Pancreas (tissue), 10 donors: Measurements from ENCODE around the gene LRRC32. TPM values are rescaled to one million over a fixed set of nuclear protein-coding genes. Genes with fewer than 3 reads are reported as not detected.

Source experiments
- ATAC-seq, 4 donors: fragments of 200-7000 bp; cut with Tn5 transposase; one replicate each; pipeline versions ENCODE4 v1.8.0 to v1.9.1; 2020; ENCODE audit warnings: mild to moderate bottlenecking in 4 of 4, moderate library complexity in 4 of 4
- DNase-seq, 6 donors: peaks; one replicate each; pipeline ENCODE4 v3.0.0-alpha.2; 2020
- FAIRE-seq: peaks from 2 replicates; lab custom pipeline; 2012; peaks lifted over from hg19 to GRCh38; lab: Jason Lieb, UNC
- H3K27ac ChIP-seq, 4 donors: fragments of 200-600 bp; sonication (generic); 1 replicate in 3 of 4; 2 replicates in 1 of 4; pipeline versions ENCODE4 v1.5.0 to v1.8.0; 2020
- H3K27me3 ChIP-seq, 4 donors: fragments of 200-600 bp; one replicate each; pipeline ENCODE4 v1.8.0; 2021
- H3K36me3 ChIP-seq, 3 donors: fragments of 200-600 bp; sonication (generic) in 1 of 3; one replicate each; pipeline versions ENCODE4 v1.5.0 to v1.8.0; 2020 to 2021
- H3K4me1 ChIP-seq, 3 donors: fragments of 200-600 bp; one replicate each; pipeline ENCODE4 v1.8.0; 2021
- H3K4me3 ChIP-seq, 4 donors: fragments of 200-600 bp; sonication (generic) in 2 of 4; one replicate each; pipeline versions ENCODE4 v1.5.0 to v1.8.0; 2020 to 2021
- H3K9me3 ChIP-seq, 4 donors: fragments of 200-600 bp; one replicate each; pipeline ENCODE4 v1.8.0; 2021
- WGBS, 2 donors: extraction: QIAGEN DNeasy Blood & Tissue Kit; methylation state at CpG; one replicate each; pipeline ENCODE4 v1.1.7; 2013; 5-methylcytosine and 5-hydroxymethylcytosine counted together
- intact Hi-C, 3 donors: fragments of 100-400 bp; cut with DNase I; formaldehyde crosslinking; loops; one replicate each; pipeline versions ENCODE4 v1.11.1 to v1.14.2; 2022
- polyA plus RNA-seq, 2 donors: library from polyadenylated mRNA; stranded (reverse); fragments of 200-250 nt; gene quantifications; one replicate each; pipeline ENCODE4 v1.2.3, GENCODE V29; 2013
- total RNA-seq, 6 donors: library from RNA; stranded (reverse); fragmentation: NEBNext Ultra II Directional in 4 of 6; extraction: Animal tissue kit (Norgen Biotek cat#: 25700) in 4 of 6; gene quantifications; one replicate each; pipeline versions ENCODE4 v1.2.1 to v1.2.4, GENCODE V29; 2021 to 2023
- TF ChIP-seq, protein P1 (sequence below), 4 donors: fragments of 200-600 bp; sonication (generic) in 3 of 4; IDR thresholded peaks; one replicate each; pipeline versions ENCODE4 v1.5.0 to v1.8.0; 2021; ENCODE audit warnings: antibody characterized with exemption in 4 of 4
- donor health status: healthy with polysubstance abuse.
- donor health status: DM: no; HTN: no; CAD: no; lungs with moderate emphysema.
- donor health status: DM: no; HTN: no; CAD: no.
- donor health status: control.
- donor health status: control.
- donor health status: Bipolar disorder and iron deficiency.
- donor health status: DM: yes; HTN: yes; CAD: no.
- donor health status: DM: no; HTN: no; CAD: no.
- donor health status: DM: no; HTN: no; CAD: no.
- donor health status: DM: yes; HTN: yes; CAD: no.

Gene LRRC32
- total and polyA plus RNA-seq, 8 donors, result 5.7 to 43.0 (median 12.0) TPM

DNA sequence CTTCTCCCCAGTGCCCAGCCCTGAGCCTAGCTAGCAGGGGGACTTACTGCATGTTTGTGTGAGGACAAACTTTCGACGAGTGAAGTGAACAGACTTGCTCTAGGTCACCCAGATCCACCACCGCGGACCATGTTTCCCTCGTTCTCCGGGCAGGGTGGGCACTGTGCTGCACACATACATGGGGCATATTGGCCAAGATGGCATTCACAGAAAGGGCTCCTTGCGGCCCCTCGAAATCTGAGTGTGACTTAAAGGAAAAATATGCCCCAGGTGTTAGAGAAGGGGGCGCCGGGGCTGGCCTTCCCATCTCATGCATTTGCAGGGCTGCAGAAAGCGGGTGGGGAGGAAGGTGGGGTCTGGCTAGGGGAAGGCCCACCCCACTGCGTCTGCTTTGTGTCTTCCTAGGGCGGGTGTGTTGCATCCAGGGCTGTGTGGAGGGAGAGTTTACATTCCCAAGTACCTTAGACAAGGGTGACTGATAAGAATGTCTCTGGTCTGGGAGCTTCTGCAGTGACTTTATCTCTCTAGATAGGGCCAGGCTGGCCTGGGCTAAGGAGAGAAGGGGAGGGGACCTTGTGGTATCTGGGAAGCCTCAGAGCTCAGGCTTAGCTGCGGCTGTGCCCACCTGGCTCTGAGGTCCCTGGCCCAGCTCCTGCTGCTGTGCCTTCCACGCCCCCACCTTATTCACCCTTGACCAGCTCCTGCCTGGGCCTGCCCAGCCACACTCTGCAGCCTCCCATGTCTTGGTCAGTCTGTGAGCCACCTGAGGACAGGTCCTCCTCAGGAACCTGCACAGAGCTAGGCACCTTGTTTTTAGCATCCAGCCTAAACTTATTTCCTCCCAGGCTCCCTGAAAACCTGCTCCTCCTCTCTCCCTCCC, 45.8 kb downstream of the LRRC32 start:
- Histone ChIP-seq H3K4me3 (no peak overlapping the region), H3K36me3 (no peaks in the 10 kb centered on the region), H3K4me1 (no peaks in the 10 kb centered on the region), H3K9me3 (no peaks in the 10 kb centered on the region), H3K27me3 (no peaks in the 10 kb centered on the region), H3K27ac (no peak overlapping the region)
- WGBS, 2 donors, result 85 to 88% methylated on average over 14 to 15 of the region's 15 CpGs
- DNase-seq (no peak), FAIRE-seq (no peak), ATAC-seq (no peak)
- intact Hi-C loops, result no loop called here
- TF ChIP-seq, protein P1, sequence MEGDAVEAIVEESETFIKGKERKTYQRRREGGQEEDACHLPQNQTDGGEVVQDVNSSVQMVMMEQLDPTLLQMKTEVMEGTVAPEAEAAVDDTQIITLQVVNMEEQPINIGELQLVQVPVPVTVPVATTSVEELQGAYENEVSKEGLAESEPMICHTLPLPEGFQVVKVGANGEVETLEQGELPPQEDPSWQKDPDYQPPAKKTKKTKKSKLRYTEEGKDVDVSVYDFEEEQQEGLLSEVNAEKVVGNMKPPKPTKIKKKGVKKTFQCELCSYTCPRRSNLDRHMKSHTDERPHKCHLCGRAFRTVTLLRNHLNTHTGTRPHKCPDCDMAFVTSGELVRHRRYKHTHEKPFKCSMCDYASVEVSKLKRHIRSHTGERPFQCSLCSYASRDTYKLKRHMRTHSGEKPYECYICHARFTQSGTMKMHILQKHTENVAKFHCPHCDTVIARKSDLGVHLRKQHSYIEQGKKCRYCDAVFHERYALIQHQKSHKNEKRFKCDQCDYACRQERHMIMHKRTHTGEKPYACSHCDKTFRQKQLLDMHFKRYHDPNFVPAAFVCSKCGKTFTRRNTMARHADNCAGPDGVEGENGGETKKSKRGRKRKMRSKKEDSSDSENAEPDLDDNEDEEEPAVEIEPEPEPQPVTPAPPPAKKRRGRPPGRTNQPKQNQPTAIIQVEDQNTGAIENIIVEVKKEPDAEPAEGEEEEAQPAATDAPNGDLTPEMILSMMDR (IDR thresholded peaks at IDR 0.05), result no peak

DNA sequence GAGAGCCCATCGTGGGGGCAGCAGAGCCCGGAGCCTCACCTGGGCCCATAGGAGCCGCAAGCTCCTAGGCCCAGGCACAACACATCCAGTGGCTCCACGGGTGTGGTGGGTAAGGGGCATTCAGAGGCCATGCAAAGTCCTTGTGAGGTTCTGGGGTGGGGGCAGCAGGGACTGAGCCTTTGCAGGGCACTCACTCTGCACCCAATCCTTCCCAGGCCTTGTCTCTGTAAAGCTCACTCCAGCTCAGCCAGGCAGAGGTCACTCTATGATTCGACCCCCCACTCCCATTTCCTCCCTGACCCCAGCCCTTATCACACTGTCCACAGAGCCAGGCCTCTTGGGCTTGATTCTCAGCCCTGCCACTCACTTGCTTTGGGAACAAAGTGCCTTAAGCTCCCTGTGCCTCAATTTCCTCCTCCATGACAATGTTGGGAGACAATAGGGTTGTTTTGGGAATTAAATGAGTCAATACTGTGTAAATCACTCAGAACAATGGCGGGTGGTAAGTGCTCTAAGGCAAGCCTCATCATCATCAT, 46.6 kb downstream of the LRRC32 start:
- H3K9me3 ChIP-seq, result no peaks in the 10 kb centered on the region
- no peak for DNase-seq
- FAIRE-seq, result no peak
- no peaks in the 10 kb centered on the region for H3K27me3 ChIP-seq
- H3K36me3 ChIP-seq, result no peaks in the 10 kb centered on the region
- no peak overlapping the region for H3K4me3 ChIP-seq
- no peak for ATAC-seq
- intact Hi-C loops, result no loop called here
- H3K27ac ChIP-seq, result no peak overlapping the region
- WGBS, 2 donors, result 70 to 77% methylated on average over 6 of the region's 6 CpGs
- H3K4me1 ChIP-seq, result no peaks in the 10 kb centered on the region
- TF ChIP-seq, protein P1 (IDR thresholded peaks at IDR 0.05), result no peak

DNA sequence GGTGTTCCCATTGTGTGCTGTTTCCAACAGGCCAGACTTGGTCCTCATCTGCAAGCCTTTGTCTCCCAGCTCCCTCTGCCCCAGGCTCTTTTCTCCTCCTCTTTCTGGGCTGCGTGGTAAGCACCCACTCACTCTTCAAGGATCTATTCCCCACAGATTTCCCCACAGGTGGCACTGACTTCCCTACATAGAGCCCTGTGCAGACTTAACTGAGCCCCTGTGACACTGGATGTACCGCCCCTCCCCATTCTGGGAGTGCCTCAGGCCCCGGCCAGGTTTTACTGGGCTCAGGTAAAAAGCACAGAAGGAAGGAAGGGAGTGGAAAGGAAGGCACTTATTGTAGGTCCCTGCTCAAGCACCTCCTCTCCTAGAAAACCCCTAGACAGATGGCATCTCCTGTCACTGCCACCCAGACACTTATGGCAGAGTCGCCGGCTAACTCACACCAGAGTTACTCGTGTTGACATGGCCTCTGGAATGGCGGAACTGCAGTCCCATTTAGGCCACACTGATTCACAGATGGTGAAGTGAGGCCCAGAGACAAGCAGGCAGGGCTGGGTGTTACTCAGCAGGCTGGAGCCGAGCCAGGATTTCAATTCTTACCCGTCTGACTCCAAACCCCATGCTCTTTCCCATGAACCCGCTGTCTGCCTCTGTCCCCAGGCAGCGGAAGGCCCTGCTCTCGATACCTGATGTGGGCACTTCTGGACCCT, 47.2 kb downstream of the LRRC32 start:
- 87 to 88% methylated on average over 12 of the region's 12 CpGs for WGBS, 2 donors
- DNase-seq, result no peak
- TF ChIP-seq, protein P1 (IDR thresholded peaks at IDR 0.05), result no peak
- no peak for FAIRE-seq
- Histone ChIP-seq H3K4me3 (no peak overlapping the region), H3K27me3 (no peaks in the 10 kb centered on the region), H3K36me3 (no peaks in the 10 kb centered on the region), H3K27ac (no peak overlapping the region), H3K4me1 (no peaks in the 10 kb centered on the region), H3K9me3 (no peaks in the 10 kb centered on the region)
- no peak for ATAC-seq
- intact Hi-C loops, result no loop called here

DNA sequence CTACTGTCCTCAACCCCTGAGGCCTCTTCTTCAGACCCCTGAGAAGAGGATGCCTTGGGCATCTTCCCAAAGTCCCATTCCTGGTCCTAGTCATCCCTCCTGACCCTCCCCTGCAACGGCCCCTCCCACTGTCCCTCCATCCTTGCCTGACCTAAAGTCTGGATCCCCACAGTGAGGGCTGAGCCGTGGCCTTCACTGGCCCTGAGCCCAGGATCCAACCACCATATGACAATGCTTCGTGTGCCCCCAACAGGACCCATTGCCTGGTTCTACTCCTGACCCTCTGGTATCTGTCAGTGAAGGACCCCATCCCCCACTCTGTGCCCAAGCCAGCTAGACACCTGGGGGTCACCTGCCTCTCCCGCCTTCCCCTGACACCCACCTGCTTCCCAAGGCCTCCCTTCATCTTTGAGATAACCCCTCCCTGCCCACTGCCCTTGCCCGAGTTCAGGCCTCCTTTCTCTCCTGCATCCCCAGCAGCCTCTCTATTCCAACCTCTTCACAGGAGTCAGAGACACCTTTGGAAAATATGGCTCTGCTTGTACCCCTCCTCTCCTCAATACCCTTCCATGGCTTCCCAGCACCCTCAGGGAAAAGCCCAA, 48.0 kb downstream of the LRRC32 start:
- Histone ChIP-seq H3K27me3 (no peaks in the 10 kb centered on the region), H3K27ac (no peak overlapping the region), H3K9me3 (no peaks in the 10 kb centered on the region), H3K4me1 (no peaks in the 10 kb centered on the region), H3K36me3 (no peaks in the 10 kb centered on the region), H3K4me3 (no peak overlapping the region)
- ATAC-seq, result no peak
- intact Hi-C loops, result no loop called here
- no peak for FAIRE-seq
- TF ChIP-seq, protein P1 (IDR thresholded peaks at IDR 0.05), result no peak
- no peak for DNase-seq
- 78 to 88% methylated on average over 5 of the region's 5 CpGs for WGBS, 2 donors
